Embryonic facial prominence (tissue), 1 donor: ENCODE results near the gene HS6ST3.

Experiments
- DNase-seq: peaks from one replicate; pipeline ENCODE4 v3.0.0-alpha.2; 2016; ENCODE audit errors: extremely low spot score

HS6ST3 gene

DNA sequence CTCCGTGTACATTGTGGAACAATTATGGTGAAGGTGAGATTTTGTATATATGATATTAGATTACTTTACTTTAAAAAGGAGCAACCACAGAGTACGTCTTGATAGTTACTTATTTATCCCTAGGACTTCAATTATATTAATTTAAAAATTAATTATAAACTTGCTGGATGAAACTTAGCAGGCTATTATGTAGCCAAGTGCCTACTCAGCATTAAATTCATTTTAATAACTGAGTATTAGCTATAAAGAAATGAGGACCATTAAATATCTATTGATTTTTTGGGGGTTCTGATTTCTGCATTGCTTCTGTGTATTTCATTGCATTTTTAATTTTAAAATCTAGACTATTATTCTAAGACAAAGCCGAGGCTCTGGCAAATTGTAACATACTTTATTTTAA, 109.4 kb downstream of the HS6ST3 start:
- no peak for DNase-seq

DNA sequence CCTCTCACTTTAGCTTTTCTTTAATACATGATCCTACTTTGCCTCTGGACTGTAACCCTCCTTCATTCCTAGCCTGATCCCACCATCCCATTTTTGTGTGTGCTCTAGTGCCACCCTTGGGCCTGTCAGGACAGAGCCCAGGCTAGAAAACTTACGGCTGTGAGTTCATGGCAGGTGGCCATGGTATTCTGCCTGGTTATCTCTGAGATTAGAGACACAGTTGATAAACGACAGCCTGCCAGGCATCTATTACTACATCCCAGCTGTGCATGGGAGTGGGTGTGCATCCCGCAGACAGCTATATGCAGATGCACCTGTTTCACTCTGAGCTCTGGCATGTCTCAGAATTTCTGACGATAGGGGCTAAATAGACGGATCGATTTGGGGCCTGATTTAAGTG, 110.9 kb downstream of the HS6ST3 start:
- no peak for DNase-seq

DNA sequence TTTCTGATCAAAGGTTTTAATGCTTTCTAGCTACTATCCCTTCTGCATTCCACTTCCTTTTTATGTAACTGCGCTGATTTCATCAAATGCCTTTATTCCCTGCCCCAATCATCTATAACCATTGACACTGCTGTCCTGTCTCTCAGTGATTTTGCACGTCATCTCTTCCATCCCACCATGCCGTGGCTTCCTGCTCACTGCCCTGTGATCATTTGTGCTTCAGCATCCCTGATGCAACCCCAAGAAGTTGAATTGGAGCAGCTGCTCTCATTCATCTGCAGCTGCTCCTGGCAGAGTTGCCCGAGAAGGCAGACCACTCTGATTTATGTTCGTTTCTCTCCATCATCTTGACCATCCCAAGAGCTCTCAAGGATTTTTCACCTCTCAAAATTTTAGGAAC, 112.4 kb downstream of the HS6ST3 start:
- no peak for DNase-seq

DNA sequence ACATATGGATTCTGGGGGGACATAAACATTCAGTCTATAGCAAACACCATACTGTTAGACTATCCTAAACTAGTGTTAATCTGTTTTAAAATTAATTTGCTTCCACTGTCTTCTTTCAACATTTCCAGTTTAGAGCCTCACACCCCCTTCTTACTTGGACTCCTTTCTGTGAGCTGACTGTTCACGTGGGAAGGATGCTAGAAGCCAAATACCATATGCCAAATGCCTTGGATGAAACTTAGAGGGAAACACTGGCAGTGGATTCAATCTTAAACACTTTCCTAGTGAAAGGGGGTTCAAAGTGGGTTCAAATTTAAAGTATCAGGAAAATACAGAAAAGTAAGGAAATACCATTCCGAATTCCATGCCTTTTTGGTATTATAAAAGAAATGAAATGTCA, 113.6 kb downstream of the HS6ST3 start:
- DNase-seq, result no peak

GRCh38 chr13:96214824-96215445, 125.0 kb downstream of the HS6ST3 start:
- no peak for DNase-seq

GRCh38 chr13:96216543-96216942, 126.6 kb downstream of the HS6ST3 start:
- no peak for DNase-seq

DNA sequence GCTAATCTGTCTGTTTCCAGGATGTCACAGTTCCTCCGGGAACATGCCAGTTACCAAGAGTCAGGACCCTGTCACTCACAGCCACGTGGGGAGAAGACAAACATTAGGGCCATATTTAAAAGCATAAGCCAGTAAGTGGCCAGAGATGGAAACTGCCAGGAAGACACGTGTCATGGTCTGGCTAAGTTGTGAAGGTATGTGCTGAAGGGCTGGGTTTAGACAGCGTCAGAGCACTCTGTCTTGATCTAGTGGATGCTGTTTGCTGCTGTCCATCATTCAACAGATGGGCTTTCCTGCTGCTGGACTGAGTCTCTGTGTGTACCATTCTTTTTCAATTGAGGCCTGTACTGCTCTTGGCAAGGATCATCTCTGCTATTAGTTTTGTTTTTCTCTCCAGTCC, 128.6 kb downstream of the HS6ST3 start:
- no peak for DNase-seq

DNA sequence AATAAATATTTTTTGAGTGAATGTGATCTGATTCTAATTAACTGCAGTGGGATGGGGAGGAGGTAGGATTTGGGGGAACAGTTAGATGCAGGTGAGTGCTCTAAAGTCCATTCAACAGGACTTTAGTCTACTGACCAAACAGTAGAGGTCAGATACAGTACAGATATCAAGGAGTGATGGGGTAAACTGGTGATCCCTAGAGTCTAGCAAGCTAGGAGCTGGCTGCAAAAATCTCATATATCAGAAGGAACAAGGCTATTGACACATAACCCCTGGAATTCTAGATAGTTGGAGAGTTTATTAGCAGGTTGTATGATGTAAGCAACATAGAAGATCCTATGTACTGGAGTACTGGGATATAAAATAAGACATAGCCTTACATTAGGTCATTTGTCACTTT, 131.6 kb downstream of the HS6ST3 start:
- no peak for DNase-seq

DNA sequence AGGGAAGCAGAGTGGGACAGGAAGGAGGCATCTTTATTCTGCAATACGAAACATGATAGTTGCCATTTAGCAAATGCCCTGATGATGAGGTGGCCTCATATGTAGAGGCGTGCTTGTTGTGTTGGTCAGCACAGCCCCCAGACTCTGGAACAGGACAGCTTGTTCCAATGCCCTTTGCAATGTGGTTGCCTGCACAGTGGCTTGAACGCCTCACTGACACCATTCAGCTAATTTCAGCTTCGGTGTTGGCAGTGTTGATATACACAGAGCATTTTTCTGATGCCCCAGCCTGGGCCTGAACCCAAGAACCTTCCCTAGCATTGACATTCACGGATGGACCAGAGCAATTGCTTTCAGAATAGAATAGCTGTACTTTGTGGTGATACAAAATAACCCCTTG, 133.3 kb downstream of the HS6ST3 start:
- no peak for DNase-seq

DNA sequence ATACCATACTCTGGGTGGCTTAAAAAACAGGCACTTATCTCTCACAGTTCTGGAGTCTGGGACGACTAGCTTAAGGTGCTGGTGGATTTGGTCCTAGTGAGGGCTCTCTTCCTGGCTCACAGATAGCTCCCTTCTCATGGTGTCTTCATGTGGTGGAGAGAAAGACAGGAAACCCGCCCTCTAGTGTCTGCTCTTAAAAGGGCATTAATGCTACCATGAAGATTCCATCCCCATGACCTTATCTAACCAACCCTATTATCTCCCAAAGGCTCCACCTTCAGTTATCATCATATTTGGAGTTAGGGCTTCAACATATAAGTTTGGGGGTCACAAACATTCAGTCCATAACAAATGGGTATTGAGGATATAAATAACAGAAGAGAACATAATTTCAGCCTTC, 139.4 kb downstream of the HS6ST3 start:
- DNase-seq, result no peak

DNA sequence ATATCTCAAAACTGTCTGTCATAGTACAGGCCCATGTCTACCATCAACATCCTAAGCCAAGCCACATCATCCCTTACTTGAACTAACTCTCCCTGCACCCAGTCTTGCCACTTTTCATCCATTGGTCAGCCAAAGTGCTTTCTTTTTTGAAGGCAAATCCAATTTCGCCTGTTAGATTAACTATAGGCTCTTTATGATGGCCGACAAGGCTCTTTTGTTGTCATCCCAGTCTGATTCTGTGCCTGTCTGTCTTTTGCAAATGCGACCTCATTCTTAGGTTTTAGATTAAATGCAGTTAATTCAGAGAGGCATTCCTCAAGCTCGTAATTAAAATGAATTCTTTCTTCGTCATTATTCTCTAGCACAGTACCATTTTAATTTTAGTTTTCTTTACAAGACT, 148.3 kb downstream of the HS6ST3 start:
- DNase-seq, result no peak

GRCh38 chr13:96238861-96239260, 149.0 kb downstream of the HS6ST3 start:
- no peak for DNase-seq

- no peak for DNase-seq
Measured at GRCh38 chr13:96243376-96243775, 153.5 kb downstream of the HS6ST3 start.

DNA sequence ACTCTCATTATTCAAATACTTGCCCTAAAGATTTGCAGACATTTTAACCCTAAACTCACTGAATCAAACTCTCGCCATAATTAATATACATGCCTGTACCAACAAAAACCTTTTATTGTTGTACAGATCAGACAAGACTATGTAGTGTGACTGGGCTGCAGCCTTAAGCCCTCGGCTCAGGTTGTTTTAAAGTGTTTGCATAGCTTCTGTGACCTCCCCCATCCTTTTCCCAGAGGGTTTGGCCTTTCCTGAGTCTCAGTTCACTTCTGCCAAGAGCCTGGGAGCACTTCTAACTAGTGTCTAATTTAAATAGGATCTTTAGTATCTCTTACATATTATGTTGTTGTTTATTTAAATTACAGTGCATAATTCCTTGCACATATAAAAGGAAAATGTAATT, 158.2 kb downstream of the HS6ST3 start:
- DNase-seq, result no peak

DNA sequence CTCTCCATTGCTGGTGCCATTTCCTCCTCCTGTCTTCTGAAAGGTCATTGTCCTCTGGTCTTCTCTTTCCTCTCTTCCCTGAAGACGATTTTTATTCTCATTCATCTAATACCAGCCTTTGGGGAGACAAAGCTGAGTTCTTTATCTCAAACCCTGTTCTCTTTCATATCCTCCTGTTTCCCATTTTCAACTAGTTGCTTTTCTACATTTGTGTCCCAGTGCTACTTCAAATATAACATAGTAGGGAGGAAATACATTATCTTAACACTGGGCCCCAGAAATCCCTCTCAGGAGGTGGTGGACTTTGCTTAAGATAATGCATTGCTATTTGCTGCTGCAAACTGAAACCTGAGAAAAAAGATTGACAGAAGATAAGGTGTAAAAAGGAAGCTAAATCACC, 159.1 kb downstream of the HS6ST3 start:
- DNase-seq, result no peak

GRCh38 chr13:96252903-96253302, 163.0 kb downstream of the HS6ST3 start:
- DNase-seq, result no peak

- no peak for DNase-seq
Measured at GRCh38 chr13:96273196-96273595, 183.3 kb downstream of the HS6ST3 start.

DNA sequence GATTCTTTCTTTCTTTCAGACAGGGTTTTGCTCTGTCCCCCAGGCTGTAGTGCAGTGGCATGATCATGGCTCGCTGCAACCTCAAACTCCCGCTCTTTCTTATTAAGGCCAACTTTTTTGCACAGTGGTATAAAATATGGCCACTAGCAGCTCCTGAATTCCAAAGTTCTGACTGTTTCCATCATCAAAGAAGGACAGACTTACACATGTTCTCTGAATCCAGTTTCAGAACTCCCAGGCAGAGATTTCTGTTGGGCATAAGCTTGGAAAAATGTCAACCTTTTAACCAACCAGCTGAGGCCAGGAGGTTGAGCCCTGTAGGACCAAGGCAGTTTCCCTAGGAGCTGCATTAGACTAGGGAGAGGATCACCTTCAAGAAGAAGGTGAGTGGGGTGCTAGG, 184.1 kb downstream of the HS6ST3 start:
- DNase-seq, result no peak

DNA sequence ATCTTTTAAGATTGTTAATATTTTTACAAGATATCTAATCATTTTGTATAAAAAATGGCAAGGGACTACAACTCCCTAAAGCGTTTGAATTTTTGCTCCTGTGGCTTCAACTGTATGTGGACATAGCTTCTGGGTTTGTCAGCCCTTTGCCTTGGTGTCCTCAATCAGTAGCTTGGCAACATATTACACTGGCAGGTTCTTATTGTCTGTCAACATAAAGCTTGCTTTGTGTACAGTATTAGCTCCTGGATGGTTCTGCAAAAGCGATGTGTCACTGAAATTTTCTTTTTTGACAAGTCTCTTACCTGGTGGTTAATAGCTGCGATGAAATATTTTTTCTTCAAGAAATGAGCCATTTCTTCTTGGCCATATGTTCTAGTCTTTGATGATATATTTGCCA, 190.0 kb downstream of the HS6ST3 start:
- DNase-seq, result no peak

GRCh38 chr13:96284971-96285370, 195.1 kb downstream of the HS6ST3 start:
- DNase-seq, result no peak

- no peak for DNase-seq
Measured at GRCh38 chr13:96285729-96286128, 195.8 kb downstream of the HS6ST3 start.

GRCh38 chr13:96294930-96295881, 205.3 kb downstream of the HS6ST3 start:
- no peak for DNase-seq

- DNase-seq, result no peak
Measured at GRCh38 chr13:96297360-96297759, 207.5 kb downstream of the HS6ST3 start.
